Activated T-cell treated with anti-CD3 and anti-CD28 coated beads for 1 hour (primary cell): ENCODE results near the gene DLL3.
"Not testable (repeated sequence)": the region's sequence is repeated elsewhere in the genome, so short reads cannot be mapped to it uniquely, and the experiment has no call there.

Source experiments
- DNase-seq: peaks from one replicate; pipeline ENCODE4 v3.0.0-alpha.2; 2020; ENCODE audit warnings: low read depth

DLL3 gene

GRCh38 chr19:39498798-39499642 is at the start of gene DLL3:
Gene DLL3, plus strand, starts transcription at chr19:39498947. Its CDS starts 28 bp downstream, at chr19:39498975.
- DNase-seq: no peak

- no peak for DNase-seq
Measured at GRCh38 chr19:39449116-39449797, 49.5 kb upstream of the DLL3 start.

- DNase-seq: not testable (repeated sequence)
Measured at GRCh38 chr19:39451257-39451656, 47.5 kb upstream of the DLL3 start.

- no peak for DNase-seq
Measured at GRCh38 chr19:39463403-39463802, 35.3 kb upstream of the DLL3 start.

GRCh38 chr19:39465956-39466747 is 32.6 kb upstream of the DLL3 start:
- DNase-seq: no peak

- DNase-seq: no peak
Measured at GRCh38 chr19:39467941-39468340, 30.8 kb upstream of the DLL3 start.

GRCh38 chr19:39469036-39469435 is 29.7 kb upstream of the DLL3 start:
- no peak for DNase-seq

- DNase-seq: no peak
Measured at GRCh38 chr19:39469567-39469966, 29.2 kb upstream of the DLL3 start.

GRCh38 chr19:39470724-39471339 is 27.9 kb upstream of the DLL3 start:
- DNase-seq: no peak

- no peak for DNase-seq
Measured at GRCh38 chr19:39471756-39472536, 26.8 kb upstream of the DLL3 start.

- no peak for DNase-seq
Measured at GRCh38 chr19:39472746-39473442, 25.9 kb upstream of the DLL3 start.

- no peak for DNase-seq
Measured at GRCh38 chr19:39473443-39473960, 25.2 kb upstream of the DLL3 start.

- peak; percentile 71 for DNase-seq
Measured at GRCh38 chr19:39474139-39474620, 24.6 kb upstream of the DLL3 start.

- no peak for DNase-seq
Measured at GRCh38 chr19:39475748-39476147, 23.0 kb upstream of the DLL3 start.

GRCh38 chr19:39479319-39479801 is 19.4 kb upstream of the DLL3 start:
- not testable (repeated sequence) for DNase-seq

GRCh38 chr19:39479916-39480315 is 18.8 kb upstream of the DLL3 start:
- no peak for DNase-seq

GRCh38 chr19:39480337-39481228 is 18.2 kb upstream of the DLL3 start, which contains the start of gene TIMM50:
Gene TIMM50, plus strand, starts transcription at chr19:39480838. Its CDS starts 16 bp downstream, at chr19:39480854.
- DNase-seq: peak; percentile 98

- DNase-seq: no peak
Measured at GRCh38 chr19:39481229-39481545, 17.6 kb upstream of the DLL3 start.

- DNase-seq: no peak
Measured at GRCh38 chr19:39481676-39482075, 17.1 kb upstream of the DLL3 start.
